ENCODE results near the gene SCG3.

DNA sequence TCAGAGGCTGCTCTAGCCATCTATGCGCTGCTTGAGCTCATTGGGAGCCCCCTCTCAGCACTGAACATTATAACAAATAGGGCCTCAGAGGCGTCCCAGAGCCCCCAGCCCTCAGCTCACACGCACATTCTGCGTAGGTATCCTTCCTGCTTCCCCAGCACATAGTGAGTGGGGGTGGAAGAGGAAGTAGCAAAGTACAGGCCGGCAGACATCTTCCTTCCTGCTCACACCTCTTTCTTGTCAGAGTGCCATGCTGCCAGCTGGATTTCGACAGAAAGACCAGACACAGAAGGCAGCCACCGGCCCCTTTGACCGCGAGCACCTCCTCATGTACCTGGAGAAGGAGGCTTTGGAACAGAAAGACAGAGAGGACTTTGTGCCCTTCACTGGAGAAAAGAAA is 86.7 kb downstream of the SCG3 start:
- TF ChIP-seq, protein P1, sequence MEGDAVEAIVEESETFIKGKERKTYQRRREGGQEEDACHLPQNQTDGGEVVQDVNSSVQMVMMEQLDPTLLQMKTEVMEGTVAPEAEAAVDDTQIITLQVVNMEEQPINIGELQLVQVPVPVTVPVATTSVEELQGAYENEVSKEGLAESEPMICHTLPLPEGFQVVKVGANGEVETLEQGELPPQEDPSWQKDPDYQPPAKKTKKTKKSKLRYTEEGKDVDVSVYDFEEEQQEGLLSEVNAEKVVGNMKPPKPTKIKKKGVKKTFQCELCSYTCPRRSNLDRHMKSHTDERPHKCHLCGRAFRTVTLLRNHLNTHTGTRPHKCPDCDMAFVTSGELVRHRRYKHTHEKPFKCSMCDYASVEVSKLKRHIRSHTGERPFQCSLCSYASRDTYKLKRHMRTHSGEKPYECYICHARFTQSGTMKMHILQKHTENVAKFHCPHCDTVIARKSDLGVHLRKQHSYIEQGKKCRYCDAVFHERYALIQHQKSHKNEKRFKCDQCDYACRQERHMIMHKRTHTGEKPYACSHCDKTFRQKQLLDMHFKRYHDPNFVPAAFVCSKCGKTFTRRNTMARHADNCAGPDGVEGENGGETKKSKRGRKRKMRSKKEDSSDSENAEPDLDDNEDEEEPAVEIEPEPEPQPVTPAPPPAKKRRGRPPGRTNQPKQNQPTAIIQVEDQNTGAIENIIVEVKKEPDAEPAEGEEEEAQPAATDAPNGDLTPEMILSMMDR (IDR thresholded peaks at IDR 0.05 in 8 of 11, conservative IDR thresholded peaks at IDR 0.05 in 3 of 11) = no peak
- peak in 2 of 3 donors; percentile 44 to 75 for TF ChIP-seq POLR2AphosphoS5 (IDR thresholded peaks at IDR 0.05)

All from spleen (tissue), 7 donors.